ENCODE data around the gene SPATA1.

The SPATA1 gene

DNA sequence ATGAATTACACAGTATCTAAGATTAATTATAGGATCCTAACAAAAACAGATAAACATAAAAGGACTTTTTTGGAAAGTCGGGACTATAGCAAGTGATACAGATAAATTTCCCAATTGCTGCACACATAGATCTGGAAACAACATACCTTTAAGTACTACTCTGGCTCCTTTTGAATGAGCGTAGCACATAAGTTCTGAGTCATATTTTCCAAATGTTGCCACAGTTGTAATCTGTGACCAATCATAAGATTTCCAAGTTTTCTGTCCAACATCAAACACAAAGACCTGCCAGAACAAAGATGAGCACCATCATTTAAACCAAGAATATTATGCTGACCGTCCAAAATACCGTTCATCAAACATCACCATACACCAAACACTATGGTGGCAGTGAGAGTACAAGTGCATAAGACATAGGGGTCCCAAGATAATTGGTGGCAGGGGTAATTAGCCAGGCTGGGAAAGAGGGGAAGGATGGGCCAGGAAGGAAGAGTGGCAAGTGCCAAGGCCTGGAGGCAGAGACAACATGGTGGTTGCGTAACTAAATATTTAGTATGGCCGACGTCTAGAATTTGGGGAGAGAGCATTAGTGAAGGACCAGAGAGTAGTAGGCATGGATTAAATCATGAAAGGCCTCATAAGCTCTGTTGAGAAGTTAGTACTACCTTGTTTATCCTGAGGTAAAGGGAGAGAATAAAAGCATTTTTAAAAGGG, 64.4 kb downstream of the SPATA1 start:
- Histone ChIP-seq H3K9me3 (ENCODE audit: control insufficient read depth in 2 of 2, low read length in 2 of 2) (no peaks in the 10 kb centered on the region), H3K27ac (ENCODE audit: low read length) (no peak overlapping the region), H3K4me3 (ENCODE audit: low read length in 2 of 2) (no peak overlapping the region), H3K4me1 (ENCODE audit: control insufficient read depth, insufficient read depth, low read length) (peaks cover 4% of the 10 kb centered on the region), H3K9ac (ENCODE audit: low read length in 2 of 2) (no peak overlapping the region), H3K36me3 (ENCODE audit: control insufficient read depth in 2 of 2, insufficient read depth in 2 of 2, low read length in 2 of 2) (peaks cover 0 to 8% of the 10 kb centered on the region in 2 donors), H3K27me3 (ENCODE audit: control insufficient read depth in 1 of 2, insufficient read depth in 2 of 2, low read length in 2 of 2) (no peaks in the 10 kb centered on the region)

DNA sequence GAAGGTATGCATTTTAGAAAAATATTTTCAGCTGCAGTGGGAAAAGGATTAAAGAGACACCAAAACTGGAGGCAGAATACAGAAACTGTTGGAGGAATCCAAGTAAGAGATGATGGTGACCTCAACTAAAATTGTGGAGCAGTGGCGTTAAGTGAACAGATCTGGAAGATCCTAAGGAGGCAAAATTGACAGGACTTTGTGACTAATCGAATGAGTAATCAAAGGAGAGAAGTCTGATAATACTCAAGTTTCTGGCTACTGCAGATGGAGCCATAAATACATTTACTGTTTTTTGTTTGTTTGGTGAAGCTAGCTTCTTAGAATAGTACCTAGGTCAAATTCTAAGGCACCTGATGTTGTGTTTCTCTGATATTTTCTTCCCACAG, 65.0 kb downstream of the SPATA1 start:
- no peaks in the 10 kb centered on the region for H3K9me3 ChIP-seq (ENCODE audit: control insufficient read depth in 2 of 2, low read length in 2 of 2)
- H3K4me3 ChIP-seq (ENCODE audit: low read length in 2 of 2): no peak overlapping the region
- H3K36me3 ChIP-seq (ENCODE audit: control insufficient read depth in 2 of 2, insufficient read depth in 2 of 2, low read length in 2 of 2): peaks cover 0 to 8% of the 10 kb centered on the region in 2 donors
- no peaks in the 10 kb centered on the region for H3K27me3 ChIP-seq (ENCODE audit: control insufficient read depth in 1 of 2, insufficient read depth in 2 of 2, low read length in 2 of 2)
- H3K9ac ChIP-seq (ENCODE audit: low read length in 2 of 2): no peak overlapping the region
- H3K27ac ChIP-seq (ENCODE audit: low read length): no peak overlapping the region
- H3K4me1 ChIP-seq (ENCODE audit: control insufficient read depth, insufficient read depth, low read length): peaks cover 4% of the 10 kb centered on the region

DNA sequence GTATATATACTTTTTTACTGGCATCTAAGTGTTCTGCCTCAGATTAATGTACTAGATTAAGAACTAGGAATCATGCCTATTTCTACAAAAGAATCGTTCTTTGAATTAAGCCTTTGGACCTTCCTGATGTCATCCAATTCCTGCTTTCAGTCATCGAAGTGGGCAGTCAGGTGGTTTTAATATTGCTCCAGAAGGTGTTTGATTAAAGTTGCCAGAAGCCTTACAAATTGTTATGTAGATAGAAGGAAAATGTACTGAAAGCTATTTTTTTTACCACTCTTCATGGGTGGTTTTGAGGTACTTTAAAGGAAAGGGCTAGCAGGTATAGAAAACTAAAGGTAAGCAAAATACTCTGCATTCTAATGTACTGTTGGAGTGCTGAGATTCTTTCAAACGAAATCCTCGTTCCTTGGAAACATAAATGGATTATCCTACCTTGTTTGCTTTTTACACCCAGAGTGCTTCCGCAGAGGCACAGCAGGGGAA, 67.3 kb downstream of the SPATA1 start:
- Histone ChIP-seq H3K4me1 (ENCODE audit: control insufficient read depth, insufficient read depth, low read length) (peaks cover 4% of the 10 kb centered on the region), H3K9ac (ENCODE audit: low read length in 2 of 2) (peak overlapping the region; percentile 87 to 96), H3K9me3 (ENCODE audit: control insufficient read depth in 2 of 2, low read length in 2 of 2) (no peaks in the 10 kb centered on the region), H3K36me3 (ENCODE audit: control insufficient read depth in 2 of 2, insufficient read depth in 2 of 2, low read length in 2 of 2) (peaks cover 0 to 8% of the 10 kb centered on the region in 2 donors), H3K27ac (ENCODE audit: low read length) (peak overlapping the region; percentile 97), H3K27me3 (ENCODE audit: control insufficient read depth in 1 of 2, insufficient read depth in 2 of 2, low read length in 2 of 2) (no peaks in the 10 kb centered on the region), H3K4me3 (ENCODE audit: low read length in 2 of 2) (peak overlapping the region; percentile 79 to 83)

DNA sequence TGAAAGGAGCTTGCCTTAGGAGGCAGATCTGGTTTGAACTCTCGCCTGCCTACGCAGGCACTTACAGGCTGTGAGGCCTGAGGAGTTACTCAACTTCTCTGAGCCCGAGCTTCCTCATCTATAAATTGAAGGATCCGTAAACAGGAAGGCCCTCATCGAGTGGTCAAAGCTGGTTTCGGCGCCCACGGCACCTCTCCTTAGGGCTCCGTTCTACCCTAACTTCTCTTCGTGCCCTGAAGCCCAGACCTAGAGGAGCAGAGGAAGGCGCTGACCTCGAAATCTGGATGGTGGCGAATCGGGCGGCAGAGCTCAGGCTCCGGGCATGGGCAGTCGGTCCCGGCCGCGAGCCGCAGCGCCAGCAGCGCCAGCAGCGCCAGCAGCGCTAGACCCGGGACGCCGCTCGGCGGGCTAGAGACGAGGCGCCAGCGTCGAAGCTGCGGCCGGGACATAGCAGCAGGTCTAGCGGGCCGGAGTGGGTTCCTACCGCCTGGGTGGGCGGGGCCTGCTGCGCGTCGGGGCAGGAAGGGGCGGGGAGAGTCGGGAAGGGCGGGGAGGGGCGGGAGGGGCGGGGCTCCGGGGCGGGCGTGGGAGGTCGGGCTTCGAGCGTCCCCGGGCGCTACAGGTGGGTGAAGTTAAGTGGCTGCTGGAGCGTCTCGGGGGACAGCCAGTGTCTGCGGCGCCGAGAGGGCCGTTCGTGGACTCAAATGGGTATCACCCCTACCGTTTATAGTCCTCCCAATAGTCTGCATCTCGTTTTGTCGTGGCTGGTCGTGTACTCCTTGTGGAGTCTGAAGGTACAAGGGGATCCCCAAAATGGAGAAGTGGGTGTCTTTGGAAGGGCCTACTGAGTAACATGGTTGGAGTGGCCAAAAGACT, 68.0 kb downstream of the SPATA1 start, which contains the start of gene CTBS:
TSS of gene CTBS (minus strand) at position 474 of the 876 bp plus-strand sequence. CDS start at position 449, 25 bp downstream.
- Histone ChIP-seq H3K9me3 (ENCODE audit: control insufficient read depth in 2 of 2, low read length in 2 of 2) (no peaks in the 10 kb centered on the region), H3K4me3 (ENCODE audit: low read length in 2 of 2) (peak within 1 kb of the TSS; percentile 79 to 83), H3K36me3 (ENCODE audit: control insufficient read depth in 2 of 2, insufficient read depth in 2 of 2, low read length in 2 of 2) (peaks cover 0 to 7% of the 10 kb centered on the region in 2 donors), H3K9ac (ENCODE audit: low read length in 2 of 2) (peak within 1 kb of the TSS; percentile 87 to 96), H3K4me1 (ENCODE audit: control insufficient read depth, insufficient read depth, low read length) (peaks cover 4% of the 10 kb centered on the region), H3K27ac (ENCODE audit: low read length) (peak within 1 kb of the TSS; percentile 97), H3K27me3 (ENCODE audit: control insufficient read depth in 1 of 2, insufficient read depth in 2 of 2, low read length in 2 of 2) (no peaks in the 10 kb centered on the region)

DNA sequence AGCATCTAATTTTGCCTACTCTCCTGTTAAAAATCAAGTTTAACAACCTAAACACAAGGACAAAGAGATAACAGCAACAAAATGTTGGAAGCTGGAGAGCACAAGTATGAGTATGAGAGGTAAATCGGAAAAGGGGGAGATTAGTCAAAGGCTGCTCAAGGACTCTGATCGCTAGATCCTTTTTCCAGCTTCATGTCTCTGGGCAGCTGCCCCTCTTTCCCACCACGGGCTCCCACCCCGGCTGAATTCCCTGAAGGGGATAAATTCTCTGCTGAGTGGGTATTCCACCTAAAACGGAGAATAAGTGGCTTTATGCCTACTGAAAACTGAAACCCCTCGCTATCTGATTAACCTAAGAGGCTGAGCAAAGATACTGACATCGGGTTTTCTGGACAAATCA, 68.8 kb downstream of the SPATA1 start:
- no peaks in the 10 kb centered on the region for H3K9me3 ChIP-seq (ENCODE audit: control insufficient read depth in 2 of 2, low read length in 2 of 2)
- peaks cover 4% of the 10 kb centered on the region for H3K4me1 ChIP-seq (ENCODE audit: control insufficient read depth, insufficient read depth, low read length)
- no peaks in the 10 kb centered on the region for H3K27me3 ChIP-seq (ENCODE audit: control insufficient read depth in 1 of 2, insufficient read depth in 2 of 2, low read length in 2 of 2)
- no peak overlapping the region for H3K27ac ChIP-seq (ENCODE audit: low read length)
- H3K36me3 ChIP-seq (ENCODE audit: control insufficient read depth in 2 of 2, insufficient read depth in 2 of 2, low read length in 2 of 2): peaks cover 0 to 2% of the 10 kb centered on the region in 2 donors
- H3K4me3 ChIP-seq (ENCODE audit: low read length in 2 of 2): peak overlapping the region; percentile 79 to 83
- H3K9ac ChIP-seq (ENCODE audit: low read length in 2 of 2): peak overlapping the region in 1 of 2 donors; percentile 66

DNA sequence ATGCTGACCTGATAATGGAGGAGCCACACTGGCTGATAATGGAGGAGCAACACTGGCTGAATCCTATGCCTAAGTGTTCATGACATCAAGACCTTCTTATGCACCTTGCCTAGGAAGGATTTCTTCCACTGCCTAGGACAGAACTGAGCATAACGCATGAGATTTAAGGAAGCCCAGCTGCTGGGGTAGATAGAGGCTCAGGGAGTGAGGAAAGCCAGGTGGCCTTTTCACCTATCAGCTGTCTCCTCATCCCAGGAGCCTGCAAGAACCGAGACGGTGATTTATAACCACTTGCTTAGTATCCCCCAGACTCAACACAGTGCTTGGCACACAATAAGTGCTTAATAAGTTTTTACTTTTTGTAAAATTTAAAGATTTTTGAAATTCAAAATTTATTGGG, 75.5 kb downstream of the SPATA1 start:
- Histone ChIP-seq H3K4me3 (ENCODE audit: low read length in 2 of 2) (no peak overlapping the region), H3K4me1 (ENCODE audit: control insufficient read depth, insufficient read depth, low read length) (no peaks in the 10 kb centered on the region), H3K9ac (ENCODE audit: low read length in 2 of 2) (no peak overlapping the region), H3K27me3 (ENCODE audit: control insufficient read depth in 1 of 2, insufficient read depth in 2 of 2, low read length in 2 of 2) (no peaks in the 10 kb centered on the region), H3K9me3 (ENCODE audit: control insufficient read depth in 2 of 2, low read length in 2 of 2) (no peaks in the 10 kb centered on the region), H3K27ac (ENCODE audit: low read length) (no peak overlapping the region), H3K36me3 (ENCODE audit: control insufficient read depth in 2 of 2, insufficient read depth in 2 of 2, low read length in 2 of 2) (no peaks in the 10 kb centered on the region)

DNA sequence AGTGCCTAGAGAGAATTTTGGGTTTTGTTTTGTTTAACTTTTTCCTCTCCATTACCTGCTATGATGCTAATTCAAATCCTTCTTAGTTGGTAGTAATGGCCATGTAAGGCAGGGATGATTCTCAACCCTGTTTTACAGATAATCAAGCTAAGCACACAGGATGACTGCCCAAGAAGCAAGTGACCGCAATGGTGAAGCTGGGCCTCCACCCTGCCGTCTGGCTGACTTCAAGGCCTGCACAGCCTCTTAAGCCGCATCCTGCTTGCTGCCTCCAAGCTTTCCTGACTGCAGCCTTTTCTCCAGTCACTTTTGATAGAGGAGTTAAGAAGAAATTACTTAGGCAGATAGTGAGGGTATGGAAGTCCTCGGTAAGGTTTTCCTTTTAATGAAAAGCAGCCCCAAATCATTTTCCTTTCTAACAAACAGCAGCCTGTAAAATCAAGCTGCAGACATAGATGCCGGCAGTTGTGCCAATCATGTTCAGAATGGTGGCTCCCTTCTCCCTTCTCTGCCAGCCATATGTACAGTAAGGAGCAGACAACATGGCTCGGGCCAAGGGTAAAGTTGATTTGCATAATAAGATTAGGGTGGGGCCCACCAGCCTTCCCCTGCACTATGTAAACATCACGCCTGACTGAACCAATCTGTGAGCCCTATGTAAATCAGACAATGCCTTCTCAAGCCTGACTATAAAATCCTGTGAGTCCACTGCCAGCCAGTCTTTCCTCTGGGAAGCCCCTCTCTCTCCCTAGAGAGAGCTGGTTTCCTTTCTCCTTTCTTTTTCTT, 76.8 kb downstream of the SPATA1 start:
- Histone ChIP-seq H3K27me3 (ENCODE audit: control insufficient read depth in 1 of 2, insufficient read depth in 2 of 2, low read length in 2 of 2) (no peaks in the 10 kb centered on the region), H3K9ac (ENCODE audit: low read length in 2 of 2) (no peak overlapping the region), H3K36me3 (ENCODE audit: control insufficient read depth in 2 of 2, insufficient read depth in 2 of 2, low read length in 2 of 2) (no peaks in the 10 kb centered on the region), H3K4me3 (ENCODE audit: low read length in 2 of 2) (no peak overlapping the region), H3K27ac (ENCODE audit: low read length) (no peak overlapping the region), H3K9me3 (ENCODE audit: control insufficient read depth in 2 of 2, low read length in 2 of 2) (no peaks in the 10 kb centered on the region), H3K4me1 (ENCODE audit: control insufficient read depth, insufficient read depth, low read length) (no peaks in the 10 kb centered on the region)

DNA sequence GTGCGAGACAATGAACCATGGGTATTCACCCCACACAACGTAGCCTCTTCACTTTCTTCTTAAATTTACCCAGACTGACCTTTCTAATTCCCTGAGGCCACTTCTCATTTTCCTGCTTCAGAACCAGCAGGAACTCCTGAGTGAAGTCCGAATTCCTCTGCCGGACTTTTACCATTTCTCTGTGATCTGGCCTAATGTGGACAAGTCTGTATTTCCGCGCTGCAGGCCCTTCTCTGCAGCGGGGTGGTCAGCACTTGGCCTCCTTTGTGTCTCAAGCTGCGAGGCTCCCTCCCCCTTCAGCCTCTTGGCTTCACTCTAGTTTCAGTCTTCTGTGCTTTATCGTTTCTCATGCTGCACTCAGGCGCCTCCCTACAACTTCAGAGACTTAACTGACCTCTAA, 77.5 kb downstream of the SPATA1 start:
- H3K9me3 ChIP-seq (ENCODE audit: control insufficient read depth in 2 of 2, low read length in 2 of 2): no peaks in the 10 kb centered on the region
- no peaks in the 10 kb centered on the region for H3K27me3 ChIP-seq (ENCODE audit: control insufficient read depth in 1 of 2, insufficient read depth in 2 of 2, low read length in 2 of 2)
- no peak overlapping the region for H3K27ac ChIP-seq (ENCODE audit: low read length)
- H3K9ac ChIP-seq (ENCODE audit: low read length in 2 of 2): no peak overlapping the region
- H3K4me1 ChIP-seq (ENCODE audit: control insufficient read depth, insufficient read depth, low read length): no peaks in the 10 kb centered on the region
- no peaks in the 10 kb centered on the region for H3K36me3 ChIP-seq (ENCODE audit: control insufficient read depth in 2 of 2, insufficient read depth in 2 of 2, low read length in 2 of 2)
- no peak overlapping the region for H3K4me3 ChIP-seq (ENCODE audit: low read length in 2 of 2)

DNA sequence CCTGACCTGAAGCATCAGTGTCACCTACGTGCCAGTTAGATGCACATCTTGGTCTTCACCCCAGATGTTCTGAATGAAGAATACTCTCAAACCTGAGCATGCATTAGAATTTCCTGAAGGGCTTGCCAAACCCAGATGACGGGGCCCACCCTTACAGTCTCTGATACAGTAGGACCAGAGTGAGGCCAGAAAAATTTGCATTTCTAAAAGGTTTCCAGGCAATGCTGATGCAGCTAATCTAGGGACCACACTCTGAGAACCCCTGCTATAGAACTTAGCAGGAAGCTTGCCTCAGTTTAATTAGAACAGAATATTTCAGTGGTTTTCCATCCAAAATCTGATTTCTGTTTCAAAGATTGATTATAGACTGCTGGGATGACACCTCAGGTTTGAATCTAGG, 77.9 kb downstream of the SPATA1 start:
- no peak overlapping the region for H3K9ac ChIP-seq (ENCODE audit: low read length in 2 of 2)
- no peaks in the 10 kb centered on the region for H3K4me1 ChIP-seq (ENCODE audit: control insufficient read depth, insufficient read depth, low read length)
- no peak overlapping the region for H3K27ac ChIP-seq (ENCODE audit: low read length)
- H3K9me3 ChIP-seq (ENCODE audit: control insufficient read depth in 2 of 2, low read length in 2 of 2): no peaks in the 10 kb centered on the region
- no peaks in the 10 kb centered on the region for H3K36me3 ChIP-seq (ENCODE audit: control insufficient read depth in 2 of 2, insufficient read depth in 2 of 2, low read length in 2 of 2)
- no peaks in the 10 kb centered on the region for H3K27me3 ChIP-seq (ENCODE audit: control insufficient read depth in 1 of 2, insufficient read depth in 2 of 2, low read length in 2 of 2)
- H3K4me3 ChIP-seq (ENCODE audit: low read length in 2 of 2): no peak overlapping the region

DNA sequence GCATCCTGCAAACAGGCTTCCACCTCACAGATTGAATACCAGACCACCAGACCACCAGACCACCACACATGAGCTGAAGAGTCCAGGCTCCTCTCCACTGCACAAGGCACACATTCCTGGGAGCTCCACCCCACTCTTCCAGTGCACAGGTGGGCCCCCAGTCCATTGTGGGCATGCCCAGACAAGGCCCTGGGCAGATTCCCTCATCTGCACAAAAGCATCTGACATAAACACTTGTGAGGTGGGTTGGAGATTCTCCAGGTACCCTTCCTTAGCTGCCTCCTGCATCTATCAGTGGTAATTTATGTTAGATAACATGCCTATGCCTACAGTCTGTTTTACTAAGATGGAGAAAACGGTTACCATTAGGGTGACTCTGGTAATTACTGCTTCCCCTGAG, 79.6 kb downstream of the SPATA1 start:
- H3K36me3 ChIP-seq (ENCODE audit: control insufficient read depth in 2 of 2, insufficient read depth in 2 of 2, low read length in 2 of 2): no peaks in the 10 kb centered on the region
- H3K9me3 ChIP-seq (ENCODE audit: control insufficient read depth in 2 of 2, low read length in 2 of 2): no peaks in the 10 kb centered on the region
- no peak overlapping the region for H3K27ac ChIP-seq (ENCODE audit: low read length)
- H3K4me3 ChIP-seq (ENCODE audit: low read length in 2 of 2): no peak overlapping the region
- no peaks in the 10 kb centered on the region for H3K27me3 ChIP-seq (ENCODE audit: control insufficient read depth in 1 of 2, insufficient read depth in 2 of 2, low read length in 2 of 2)
- H3K9ac ChIP-seq (ENCODE audit: low read length in 2 of 2): no peak overlapping the region
- no peaks in the 10 kb centered on the region for H3K4me1 ChIP-seq (ENCODE audit: control insufficient read depth, insufficient read depth, low read length)
